HepG2 (cell line): ENCODE measurements around the gene SEMA4B. TPM values are rescaled to one million over a fixed set of nuclear protein-coding genes. Genes with fewer than 3 reads are reported as not detected.

Experiments used
- ATAC-seq: fragments of 200-7000 bp; cut with Tn5 transposase; 3 replicates; pipeline ENCODE4 v1.9.1; 2020; ENCODE audit warnings: mild to moderate bottlenecking, moderate library complexity
- BruUV-seq: library from RNA; stranded (reverse); fragments of 400-500 nt; replicated peaks from 2 replicates; lab custom pipeline; 2021; lab: Mats Ljungman, UMichigan
- CTCF ChIA-PET: fragments of 300-600 bp; formaldehyde crosslinking; extraction: SDS; loops from one replicate; lab custom pipeline; 2021; ENCODE audit warnings: low total read pairs, inconsistent platforms, low intra/inter-chr PET ratio; lab: Yijun Ruan, JAX
- POLR2A ChIA-PET: fragments of 350-600 bp; sonication (Branson Sonifier 250); formaldehyde crosslinking; loops from one replicate; lab custom pipeline; 2020; ENCODE audit warnings: antibody characterized with exemption, inconsistent platforms; lab: Yijun Ruan, JAX
- DNase-seq: peaks from one replicate; pipeline ENCODE4 v3.0.0-alpha.2; 2015; ENCODE audit warnings: low spot score
- FAIRE-seq: peaks from 3 replicates; lab custom pipeline; 2011; peaks lifted over from hg19 to GRCh38; lab: Jason Lieb, UNC
- H2AFZ ChIP-seq: one replicate; pipeline ENCODE4 v1.6.1; 2011; ENCODE audit warnings: low read length, inconsistent platforms
- H3K27ac ChIP-seq: fragments of 300-600 bp; 3 replicates; pipeline ENCODE4 v1.8.0; 2011; ENCODE audit warnings: mixed run types, mild to moderate bottlenecking, mixed read lengths, low read length, inconsistent platforms; ENCODE audit not compliant: insufficient read depth; ENCODE audit errors: extremely low read length
- H3K27me3 ChIP-seq, 2 experiments: fragments of 200-600 bp in 1 of 2; 2 replicates in 1 of 2; 3 replicates in 1 of 2; pipeline versions ENCODE4 v1.6.0 to v1.8.0; 2011; ENCODE audit warnings: low read length in 2 of 2, mild to moderate bottlenecking in 2 of 2, moderate library complexity in 2 of 2, inconsistent platforms in 1 of 2; ENCODE audit not compliant: insufficient read depth in 2 of 2, control insufficient read depth in 1 of 2
- H3K36me3 ChIP-seq, 2 experiments: fragments of 200-600 bp in 1 of 2; replicated peaks in 1 of 2; 2 replicates in 1 of 2; 3 replicates in 1 of 2; pipeline versions ENCODE4 v1.5.1 to v1.8.0; 2011; ENCODE audit warnings: low read length in 2 of 2, inconsistent platforms in 1 of 2; ENCODE audit not compliant: insufficient read depth in 2 of 2, control insufficient read depth in 1 of 2
- H3K4me1 ChIP-seq: 2 replicates; pipeline ENCODE4 v1.5.1; 2012; ENCODE audit warnings: low read length, inconsistent platforms; ENCODE audit not compliant: insufficient read depth
- H3K4me2 ChIP-seq: 2 replicates; pipeline ENCODE4 v1.6.0; 2011; ENCODE audit warnings: low read depth, low read length, inconsistent platforms
- H3K4me3 ChIP-seq, 3 experiments: fragments of 200-600 bp in 1 of 3; sonication (generic), shearing (Covaris generic) in 1 of 3; replicated peaks in 1 of 3; 2 replicates each; pipeline ENCODE4 v1.5.1; 2011 to 2016; ENCODE audit warnings: low read length in 3 of 3, inconsistent platforms in 2 of 3, low read depth in 2 of 3, mild to moderate bottlenecking in 2 of 3, control low read depth in 1 of 3, mixed read lengths in 1 of 3; ENCODE audit not compliant: insufficient read depth in 1 of 3
- H3K79me2 ChIP-seq: one replicate; pipeline ENCODE4 v1.6.1; 2011; ENCODE audit warnings: low read length, inconsistent platforms; ENCODE audit not compliant: insufficient read depth
- H3K9ac ChIP-seq: 2 replicates; pipeline ENCODE4 v1.6.0; 2011; ENCODE audit warnings: mild to moderate bottlenecking, low read depth, low read length, inconsistent platforms; ENCODE audit not compliant: insufficient read depth
- H3K9me3 ChIP-seq: 2 replicates; pipeline ENCODE4 v1.5.1; 2012; ENCODE audit warnings: mild to moderate bottlenecking, low read length
- H4K20me1 ChIP-seq: 2 replicates; pipeline ENCODE4 v1.6.0; 2011; ENCODE audit warnings: inconsistent platforms, mild to moderate bottlenecking, low read length, moderate library complexity; ENCODE audit not compliant: insufficient read depth
- ARID5B ChIP-seq: IDR thresholded peaks from 2 replicates; pipeline ENCODE4 v1.4.0; 2020; ENCODE audit warnings: mild to moderate bottlenecking, missing genetic modification reagents
- CBX2 ChIP-seq, 2 experiments: fragments of 200-600 bp in 1 of 2; sonication (generic); formaldehyde crosslinking in 1 of 2; IDR thresholded peaks; 2 replicates each; pipeline versions ENCODE4 v1.7.0 to v1.8.1; 2018 to 2022; ENCODE audit warnings: low read depth in 2 of 2, low read length in 1 of 2, mild to moderate bottlenecking in 1 of 2, missing genetic modification reagents in 1 of 2
- HOMEZ ChIP-seq: IDR thresholded peaks from 2 replicates; pipeline ENCODE4 v1.6.1; 2016; ENCODE audit warnings: low read depth
- KDM1A ChIP-seq: IDR thresholded peaks from 2 replicates; pipeline ENCODE4 v1.6.1; 2016; ENCODE audit warnings: missing compliant biosample characterization
- MED13 ChIP-seq: sonication (generic); formaldehyde crosslinking; IDR thresholded peaks from 2 replicates; pipeline ENCODE4 v1.5.0; 2020; ENCODE audit warnings: missing genetic modification reagents
- ZBTB33 ChIP-seq: sonication (generic); formaldehyde crosslinking; IDR thresholded peaks from 2 replicates; pipeline ENCODE4 v1.4.0; 2020; ENCODE audit warnings: missing genetic modification reagents
- ZC3H13 ChIP-seq: sonication (generic); formaldehyde crosslinking; IDR thresholded peaks from 2 replicates; pipeline ENCODE4 v1.8.1; 2023; ENCODE audit warnings: mild to moderate bottlenecking, missing genetic modification reagents, moderate library complexity
- ZFP36L2 ChIP-seq: sonication (generic); formaldehyde crosslinking; IDR thresholded peaks from 2 replicates; pipeline ENCODE4 v1.4.0; 2020; ENCODE audit warnings: missing genetic modification reagents
- ZNF232 ChIP-seq: sonication (generic); formaldehyde crosslinking; IDR thresholded peaks from 2 replicates; pipeline ENCODE4 v1.4.0; 2020; ENCODE audit warnings: missing genetic modification reagents, borderline replicate concordance
- ZNF274 ChIP-seq: sonication (generic); formaldehyde crosslinking; IDR thresholded peaks from 2 replicates; pipeline ENCODE4 v1.5.1; 2020; ENCODE audit warnings: mild to moderate bottlenecking, missing genetic modification reagents
- ZNF749 ChIP-seq: sonication (generic); formaldehyde crosslinking; IDR thresholded peaks from 2 replicates; pipeline ENCODE4 v1.8.0; 2022; ENCODE audit warnings: mild to moderate bottlenecking, missing genetic modification reagents, moderate library complexity, borderline replicate concordance
- WGBS: methylation state at CpG from one replicate; pipeline ENCODE4 v1.1.6; 2017; ENCODE audit warnings: low lambda C conversion rate; 5-methylcytosine and 5-hydroxymethylcytosine counted together
- in situ Hi-C: cut with HindIII; loops from 2 replicates; pipeline ENCODE4 v1.10.0; 2017; ENCODE audit warnings: low pct_unique_long_range_greater_than_20kb; ENCODE audit not compliant: extremely low pct_ligation_motif_present
- intact Hi-C: fragments of 100-400 bp; cut with micrococcal nuclease; formaldehyde crosslinking; loops from one replicate; pipeline ENCODE4 v1.10.0; 2022; ENCODE audit not compliant: unreplicated experiment
- polyA plus RNA-seq, 8 experiments: library from polyadenylated mRNA; depleted of rRNA in 3 of 8; stranded (reverse) in 7 of 8; unstranded in 1 of 8; fragments of >200 nt; fragmentation: Illumina TruSeq in 4 of 8; extraction: Trizol in 4 of 8; gene quantifications; 2 replicates each; pipeline versions ENCODE4 v1.2.1 to v1.2.3, GENCODE V29; 2011 to 2016; ENCODE audit warnings: low read depth in 4 of 8, missing spikeins in 1 of 8, mixed read lengths in 1 of 8; ENCODE audit not compliant: insufficient read depth in 1 of 8
- total RNA-seq, 5 experiments: library from RNA; depleted of rRNA; stranded (reverse); fragments of >200 nt; fragmentation: Illumina TruSeq; extraction: Trizol; gene quantifications; 2 replicates each; pipeline ENCODE4 v1.2.3, GENCODE V29; 2016; ENCODE audit warnings: low read depth in 1 of 5
- TF ChIP-seq, protein P1 (sequence below): sonication (generic); formaldehyde crosslinking; IDR thresholded peaks from 2 replicates; pipeline ENCODE4 v1.4.0; 2020; ENCODE audit warnings: missing genetic modification reagents; ENCODE audit errors: not compliant biosample characterization
- TF ChIP-seq, protein P2 (sequence below): sonication (generic); formaldehyde crosslinking; IDR thresholded peaks from 2 replicates; pipeline ENCODE4 v1.4.0; 2020; ENCODE audit warnings: mild to moderate bottlenecking, missing genetic modification reagents

Gene SEMA4B
- total and polyA plus RNA-seq, 2 of the 13 experiments (the other 11 are each of a cell fraction or from before 2014, with no cell fraction given): 2.1 to 17.0 TPM

- H3K9ac ChIP-seq: no peak overlapping the region
- no peak overlapping the region for H2AFZ ChIP-seq
- FAIRE-seq: no peak
- H3K4me2 ChIP-seq: no peak overlapping the region
- no peak for DNase-seq
- in situ Hi-C loops (no loop called here), intact Hi-C loops (no loop called here)
- H3K36me3 ChIP-seq: no peaks in the 10 kb centered on the region
- ATAC-seq: peak; percentile 51; the same call in 2 of the 3 replicates
- POLR2A ChIA-PET: interaction anchor here (0.8 kb wide), 1 partner anchor 27 kb away, joined by 6 read pairs; the partner anchor contains the start of gene SEMA4B
- no peak overlapping the region for H3K4me3 ChIP-seq
- BruUV-seq: no TSS peak
- CTCF ChIA-PET: no interaction called here
- H3K4me1 ChIP-seq: peaks cover 53% of the 10 kb centered on the region
- no peaks in the 10 kb centered on the region for H3K9me3 ChIP-seq
- H3K27ac ChIP-seq: no peak overlapping the region
- H3K79me2 ChIP-seq: no peaks in the 10 kb centered on the region
- H3K27me3 ChIP-seq: no peaks in the 10 kb centered on the region
- H4K20me1 ChIP-seq: no peaks in the 10 kb centered on the region
- WGBS: 43% methylated on average over 7 of the region's 7 CpGs
- TF ChIP-seq ARID5B (CRISPR knock-in tag): 0 out of 2 replicates have a peak, but pooled peaks have one; percentile 31
- TF ChIP-seq ZC3H13: no peak
- TF ChIP-seq ZFP36L2 (CRISPR knock-in tag): no peak
- TF ChIP-seq, protein P1, sequence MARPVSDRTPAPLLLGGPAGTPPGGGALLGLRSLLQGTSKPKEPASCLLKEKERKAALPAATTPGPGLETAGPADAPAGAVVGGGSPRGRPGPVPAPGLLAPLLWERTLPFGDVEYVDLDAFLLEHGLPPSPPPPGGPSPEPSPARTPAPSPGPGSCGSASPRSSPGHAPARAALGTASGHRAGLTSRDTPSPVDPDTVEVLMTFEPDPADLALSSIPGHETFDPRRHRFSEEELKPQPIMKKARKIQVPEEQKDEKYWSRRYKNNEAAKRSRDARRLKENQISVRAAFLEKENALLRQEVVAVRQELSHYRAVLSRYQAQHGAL (CRISPR knock-in tag): no peak
- TF ChIP-seq HOMEZ (CRISPR knock-in tag): 0 out of 2 replicates have a peak, but pooled peaks have one; percentile 28
- TF ChIP-seq ZNF274 (CRISPR knock-in tag): peak; percentile 81; the same call in 1 of the 2 replicates
- TF ChIP-seq ZNF749 (CRISPR knock-in tag): no peak
- TF ChIP-seq ZNF232 (CRISPR knock-in tag): peak; percentile 64; the same call in 1 of the 2 replicates
- TF ChIP-seq, protein P2, sequence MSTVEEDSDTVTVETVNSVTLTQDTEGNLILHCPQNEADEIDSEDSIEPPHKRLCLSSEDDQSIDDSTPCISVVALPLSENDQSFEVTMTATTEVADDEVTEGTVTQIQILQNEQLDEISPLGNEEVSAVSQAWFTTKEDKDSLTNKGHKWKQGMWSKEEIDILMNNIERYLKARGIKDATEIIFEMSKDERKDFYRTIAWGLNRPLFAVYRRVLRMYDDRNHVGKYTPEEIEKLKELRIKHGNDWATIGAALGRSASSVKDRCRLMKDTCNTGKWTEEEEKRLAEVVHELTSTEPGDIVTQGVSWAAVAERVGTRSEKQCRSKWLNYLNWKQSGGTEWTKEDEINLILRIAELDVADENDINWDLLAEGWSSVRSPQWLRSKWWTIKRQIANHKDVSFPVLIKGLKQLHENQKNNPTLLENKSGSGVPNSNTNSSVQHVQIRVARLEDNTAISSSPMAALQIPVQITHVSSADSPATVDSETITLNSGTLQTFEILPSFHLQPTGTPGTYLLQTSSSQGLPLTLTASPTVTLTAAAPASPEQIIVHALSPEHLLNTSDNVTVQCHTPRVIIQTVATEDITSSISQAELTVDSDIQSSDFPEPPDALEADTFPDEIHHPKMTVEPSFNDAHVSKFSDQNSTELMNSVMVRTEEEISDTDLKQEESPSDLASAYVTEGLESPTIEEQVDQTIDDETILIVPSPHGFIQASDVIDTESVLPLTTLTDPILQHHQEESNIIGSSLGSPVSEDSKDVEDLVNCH (CRISPR knock-in tag): no peak
- TF ChIP-seq MED13 (CRISPR knock-in tag): no peak
- no peak for TF ChIP-seq CBX2 (IDR thresholded peaks at IDR 0.05; ENCODE audit: low read depth, low read length)
- TF ChIP-seq CBX2 (CRISPR knock-in tag; IDR thresholded peaks at IDR 0.05; ENCODE audit: low read depth): no peak
- no peak for TF ChIP-seq KDM1A (CRISPR knock-in tag)
- TF ChIP-seq ZBTB33 (CRISPR knock-in tag): peak; percentile 54; the same call in 1 of the 2 replicates
These were observed 27.8 kb upstream of the SEMA4B start for GRCh38 chr15:90173372-90173771.
